Smooth muscle cell (in vitro differentiated cells): Measurements from ENCODE around the gene CLTB. TPM values are rescaled to one million over a fixed set of nuclear protein-coding genes. Genes with fewer than 3 reads are reported as not detected.

Source experiments
- DNase-seq: peaks from one replicate; lab custom pipeline; 2025; ENCODE audit not compliant: unreplicated experiment; lab: John Stamatoyannopoulos, UW
- H2AFZ ChIP-seq: fragments of 200-600 bp; sonication (generic); 2 replicates; pipeline ENCODE4 v1.6.0; 2016; ENCODE audit warnings: antibody characterized with exemption, low read depth, mild to moderate bottlenecking
- H3F3A ChIP-seq: fragments of 200-600 bp; sonication (generic); 2 replicates; pipeline ENCODE4 v1.6.0; 2017; ENCODE audit warnings: antibody characterized with exemption, low read depth
- H3K27ac ChIP-seq: fragments of 200-600 bp; sonication (generic); 2 replicates; pipeline ENCODE4 v1.5.1; 2016; ENCODE audit warnings: low read depth, mild to moderate bottlenecking
- H3K27me3 ChIP-seq: fragments of 200-600 bp; sonication (generic); 2 replicates; pipeline ENCODE4 v1.6.1; 2016; ENCODE audit warnings: low read depth, mild to moderate bottlenecking
- H3K36me3 ChIP-seq: fragments of 200-600 bp; sonication (generic); 2 replicates; pipeline ENCODE4 v1.5.1; 2016; ENCODE audit warnings: low read depth
- H3K4me1 ChIP-seq: fragments of 200-600 bp; sonication (generic); 2 replicates; pipeline ENCODE4 v1.5.1; 2016; ENCODE audit warnings: low read depth
- H3K4me2 ChIP-seq: fragments of 200-600 bp; sonication (generic); 2 replicates; pipeline ENCODE4 v1.6.0; 2016; ENCODE audit warnings: mild to moderate bottlenecking
- H3K4me3 ChIP-seq: fragments of 200-600 bp; sonication (generic); 2 replicates; pipeline ENCODE4 v1.5.1; 2016; ENCODE audit warnings: mild to moderate bottlenecking
- H3K79me2 ChIP-seq: fragments of 200-600 bp; sonication (generic); 2 replicates; pipeline ENCODE4 v1.6.0; 2016; ENCODE audit warnings: low read depth, mild to moderate bottlenecking
- H3K9ac ChIP-seq: fragments of 200-600 bp; sonication (generic); 2 replicates; pipeline ENCODE4 v1.6.0; 2016; ENCODE audit warnings: low read depth
- H3K9me3 ChIP-seq: fragments of 200-600 bp; sonication (generic); replicated peaks from 2 replicates; pipeline ENCODE4 v1.5.1; 2016; ENCODE audit warnings: low read depth
- H4K20me1 ChIP-seq: fragments of 200-600 bp; sonication (generic); 2 replicates; pipeline ENCODE4 v1.6.0; 2016; ENCODE audit warnings: low read depth
- CTCF ChIP-seq: fragments of 200-600 bp; sonication (generic); IDR thresholded peaks from 2 replicates; pipeline ENCODE4 v1.5.1; 2017; ENCODE audit warnings: borderline replicate concordance, mild to moderate bottlenecking, antibody characterized with exemption; ENCODE audit not compliant: insufficient read depth, poor library complexity, severe bottlenecking
- WGBS: methylation state at CpG from one replicate; pipeline ENCODE4 v1.1.7; 2016; ENCODE audit warnings: low lambda C conversion rate; 5-methylcytosine and 5-hydroxymethylcytosine counted together
- polyA plus RNA-seq: library from polyadenylated mRNA; unstranded; fragments of >200 nt; fragmentation: Nextera tagmentation; extraction: Ambion mirVana; gene quantifications from 2 replicates; pipeline ENCODE4 v1.2.1, GENCODE V29; 2016
- total RNA-seq: library from RNA; depleted of rRNA; stranded (reverse); fragments of >200 nt; gene quantifications from 2 replicates; pipeline ENCODE4 v1.2.3, GENCODE V29; 2014

The CLTB gene
- total and polyA plus RNA-seq, 2 experiments from 2014 or later, result 107 to 125 TPM

- Histone ChIP-seq H3K9ac (no peak overlapping the region), H2AFZ (no peak overlapping the region), H3K27me3 (no peaks in the 10 kb centered on the region), H3K36me3 (peaks cover 7% of the 10 kb centered on the region), H3K27ac (no peak overlapping the region), H4K20me1 (no peaks in the 10 kb centered on the region), H3K4me1 (peaks cover 11% of the 10 kb centered on the region), H3K4me2 (no peak overlapping the region), H3K9me3 (no peaks in the 10 kb centered on the region), H3K79me2 (peaks cover 29% of the 10 kb centered on the region), H3K4me3 (no peak overlapping the region), H3F3A (no peaks in the 10 kb centered on the region)
- 84% methylated on average over 15 of the region's 15 CpGs for WGBS
- DNase-seq, result no peak
- TF ChIP-seq CTCF, result no peak
Measured at GRCh38 chr5:176383248-176383905, 33.0 kb downstream of the CLTB start.

GRCh38 chr5:176382721-176383120 lies 33.6 kb downstream of the CLTB start:
- no peak for DNase-seq
- Histone ChIP-seq H3K79me2 (peaks cover 25% of the 10 kb centered on the region), H2AFZ (no peak overlapping the region), H3K36me3 (peaks cover 7% of the 10 kb centered on the region), H4K20me1 (no peaks in the 10 kb centered on the region), H3K9ac (no peak overlapping the region), H3K4me2 (no peak overlapping the region), H3F3A (no peaks in the 10 kb centered on the region), H3K27me3 (no peaks in the 10 kb centered on the region), H3K4me3 (no peak overlapping the region), H3K4me1 (peaks cover 9% of the 10 kb centered on the region), H3K27ac (no peak overlapping the region), H3K9me3 (no peaks in the 10 kb centered on the region)
- TF ChIP-seq CTCF, result no peak
- WGBS, result 57% methylated on average over 3 of the region's 3 CpGs

GRCh38 chr5:176381979-176382378 lies 34.4 kb downstream of the CLTB start:
- 97% methylated on average over 3 of the region's 3 CpGs for WGBS
- no peak for DNase-seq
- H3K79me2 ChIP-seq, result peaks cover 17% of the 10 kb centered on the region
- no peaks in the 10 kb centered on the region for H3K9me3 ChIP-seq
- TF ChIP-seq CTCF, result no peak
- peaks cover 1% of the 10 kb centered on the region for H3K4me1 ChIP-seq
- no peak overlapping the region for H3K27ac ChIP-seq
- no peaks in the 10 kb centered on the region for H3K27me3 ChIP-seq
- no peak overlapping the region for H3K4me2 ChIP-seq
- no peak overlapping the region for H2AFZ ChIP-seq
- H3F3A ChIP-seq, result no peaks in the 10 kb centered on the region
- H4K20me1 ChIP-seq, result no peaks in the 10 kb centered on the region
- no peak overlapping the region for H3K4me3 ChIP-seq
- H3K36me3 ChIP-seq, result peaks cover 7% of the 10 kb centered on the region
- H3K9ac ChIP-seq, result no peak overlapping the region

- peaks cover 7% of the 10 kb centered on the region for H3K36me3 ChIP-seq
Measured at GRCh38 chr5:176381423-176381822, 34.9 kb downstream of the CLTB start.

More at GRCh38 chr5:176381423-176381822, 34.9 kb downstream of the CLTB start:
- H3K4me1 ChIP-seq, result no peaks in the 10 kb centered on the region
- TF ChIP-seq CTCF, result no peak
- no peak overlapping the region for H3K4me2 ChIP-seq
- DNase-seq, result no peak
- peaks cover 13% of the 10 kb centered on the region for H3K79me2 ChIP-seq
- no peaks in the 10 kb centered on the region for H3K27me3 ChIP-seq
- H3K9me3 ChIP-seq, result no peaks in the 10 kb centered on the region
- WGBS, result 97% methylated on average over 3 of the region's 3 CpGs
- no peak overlapping the region for H3K27ac ChIP-seq
- no peak overlapping the region for H3K4me3 ChIP-seq
- H3K9ac ChIP-seq, result no peak overlapping the region
- H3F3A ChIP-seq, result no peaks in the 10 kb centered on the region
- H4K20me1 ChIP-seq, result no peaks in the 10 kb centered on the region
- H2AFZ ChIP-seq, result no peak overlapping the region
